Measurements from ENCODE around the gene KIF18B.
A peak's percentile ranks its signal among the peaks of the same experiment; 100 is the strongest.

KIF18B gene

GRCh38 chr17:44914148-44914547 lies 33.4 kb downstream of the KIF18B start:
- Histone ChIP-seq H3K4me3 (ENCODE audit: severe bottlenecking) (no peak overlapping the region), H3K27ac (ENCODE audit: poor library complexity, severe bottlenecking) (no peak overlapping the region), H3K4me1 (ENCODE audit: insufficient read depth, poor library complexity, severe bottlenecking) (peaks cover 40% of the 10 kb centered on the region), H3K36me3 (ENCODE audit: low read depth) (no peaks in the 10 kb centered on the region), H3K9me3 (ENCODE audit: severe bottlenecking) (no peaks in the 10 kb centered on the region), H3K27me3 (ENCODE audit: insufficient read depth, poor library complexity, severe bottlenecking) (no peaks in the 10 kb centered on the region)
- ATAC-seq (ENCODE audit: low read depth) (no peak), DNase-seq (ENCODE audit: low spot score) (no peak)
- TF ChIP-seq CTCF (IDR thresholded peaks at IDR 0.05; ENCODE audit: poor library complexity, severe bottlenecking) = no peak

- Histone ChIP-seq H3K27ac (ENCODE audit: poor library complexity, severe bottlenecking) (no peak overlapping the region), H3K36me3 (ENCODE audit: low read depth) (no peaks in the 10 kb centered on the region), H3K4me3 (ENCODE audit: severe bottlenecking) (no peak overlapping the region), H3K4me1 (ENCODE audit: insufficient read depth, poor library complexity, severe bottlenecking) (peaks cover 41% of the 10 kb centered on the region), H3K27me3 (ENCODE audit: insufficient read depth, poor library complexity, severe bottlenecking) (no peaks in the 10 kb centered on the region), H3K9me3 (ENCODE audit: severe bottlenecking) (no peaks in the 10 kb centered on the region)
- TF ChIP-seq CTCF (IDR thresholded peaks at IDR 0.05; ENCODE audit: poor library complexity, severe bottlenecking) = no peak
- ATAC-seq (ENCODE audit: low read depth) (no peak), DNase-seq (ENCODE audit: low spot score) (no peak)
These were observed 33.9 kb downstream of the KIF18B start for GRCh38 chr17:44913676-44914075.

GRCh38 chr17:44912763-44913544 lies 34.6 kb downstream of the KIF18B start:
- Histone ChIP-seq H3K27me3 (ENCODE audit: insufficient read depth, poor library complexity, severe bottlenecking) (no peaks in the 10 kb centered on the region), H3K27ac (ENCODE audit: poor library complexity, severe bottlenecking) (no peak overlapping the region), H3K4me1 (ENCODE audit: insufficient read depth, poor library complexity, severe bottlenecking) (peaks cover 34% of the 10 kb centered on the region), H3K36me3 (ENCODE audit: low read depth) (no peaks in the 10 kb centered on the region), H3K9me3 (ENCODE audit: severe bottlenecking) (no peaks in the 10 kb centered on the region), H3K4me3 (ENCODE audit: severe bottlenecking) (no peak overlapping the region)
- no peak for ATAC-seq (ENCODE audit: low read depth)
- no peak for TF ChIP-seq CTCF (IDR thresholded peaks at IDR 0.05; ENCODE audit: poor library complexity, severe bottlenecking)
- DNase-seq (ENCODE audit: low spot score) = no peak

- H3K4me1 ChIP-seq (ENCODE audit: insufficient read depth, poor library complexity, severe bottlenecking) = peaks cover 22% of the 10 kb centered on the region
- ATAC-seq (ENCODE audit: low read depth) = no peak
- H3K27me3 ChIP-seq (ENCODE audit: insufficient read depth, poor library complexity, severe bottlenecking) = no peaks in the 10 kb centered on the region
- TF ChIP-seq CTCF (IDR thresholded peaks at IDR 0.05; ENCODE audit: poor library complexity, severe bottlenecking) = peak; percentile 33
- H3K27ac ChIP-seq (ENCODE audit: poor library complexity, severe bottlenecking) = no peak overlapping the region
- H3K4me3 ChIP-seq (ENCODE audit: severe bottlenecking) = no peak overlapping the region
- DNase-seq (ENCODE audit: low spot score) = no peak
- H3K9me3 ChIP-seq (ENCODE audit: severe bottlenecking) = no peaks in the 10 kb centered on the region
- H3K36me3 ChIP-seq (ENCODE audit: low read depth) = no peaks in the 10 kb centered on the region
These were observed 36.2 kb downstream of the KIF18B start for GRCh38 chr17:44911133-44912001.

Data from RWPE2 (cell line).